Endothelial cell of umbilical vein (primary cell): Measurements from ENCODE around the gene DMXL2. TPM values are rescaled to one million over a fixed set of nuclear protein-coding genes. Genes with fewer than 3 reads are reported as not detected.

Experiments used
- BruUV-seq: library from RNA; stranded (reverse); fragments of 400-500 nt; replicated peaks from 2 replicates; lab custom pipeline; 2021; lab: Mats Ljungman, UMichigan
- CTCF ChIA-PET: fragments of 300-600, 350-600 bp; sonication (Branson Sonifier 250); formaldehyde crosslinking; loops from one replicate; lab custom pipeline; 2021; ENCODE audit warnings: antibody characterized with exemption, inconsistent platforms; lab: Charles Lee
- POLR2A ChIA-PET: fragments of 300-600, 350-600 bp; sonication (Branson Sonifier 250); formaldehyde crosslinking; loops from one replicate; lab custom pipeline; 2021; ENCODE audit warnings: antibody characterized with exemption, inconsistent platforms; lab: Charles Lee
- DNase-seq: peaks from one replicate; pipeline ENCODE4 v3.0.0-alpha.2; 2011; ENCODE audit warnings: low read depth, low spot score
- FAIRE-seq: peaks from 2 replicates; lab custom pipeline; 2011; peaks lifted over from hg19 to GRCh38; lab: Jason Lieb, UNC
- H2AFZ ChIP-seq: 2 replicates; pipeline ENCODE4 v1.6.0; 2012; ENCODE audit warnings: low read depth, low read length, control low read depth, inconsistent platforms
- H3K27ac ChIP-seq: 2 replicates; pipeline ENCODE4 v1.5.1; 2011; ENCODE audit warnings: low read depth, mild to moderate bottlenecking, control low read depth, low read length, moderate library complexity; ENCODE audit not compliant: insufficient read depth
- H3K27me3 ChIP-seq, 2 experiments: 2 replicates each; pipeline versions ENCODE4 v1.6.0 to v1.6.1; 2011; ENCODE audit warnings: low read length in 2 of 2, mixed read lengths in 1 of 2; ENCODE audit not compliant: control insufficient read depth in 2 of 2, insufficient read depth in 2 of 2
- H3K36me3 ChIP-seq, 2 experiments: 2 replicates in 1 of 2; 3 replicates in 1 of 2; pipeline ENCODE4 v1.5.1; 2011; ENCODE audit warnings: low read length in 2 of 2, mild to moderate bottlenecking in 1 of 2, moderate library complexity in 1 of 2; ENCODE audit not compliant: control insufficient read depth in 2 of 2, insufficient read depth in 2 of 2; ENCODE audit errors: extremely low read depth in 1 of 2
- H3K4me1 ChIP-seq: 3 replicates; pipeline ENCODE4 v1.5.1; 2011; ENCODE audit warnings: mild to moderate bottlenecking, low read length; ENCODE audit not compliant: control insufficient read depth, insufficient read depth; ENCODE audit errors: extremely low read depth
- H3K4me2 ChIP-seq: 2 replicates; pipeline ENCODE4 v1.6.1; 2011; ENCODE audit warnings: low read length, control low read depth, mixed read lengths; ENCODE audit not compliant: insufficient read depth
- H3K4me3 ChIP-seq, 3 experiments: fragments of 200-600 bp in 1 of 3; sonication (generic), shearing (Covaris generic) in 1 of 3; replicated peaks in 1 of 3; 2 replicates each; pipeline ENCODE4 v1.5.1; 2011 to 2016; ENCODE audit warnings: control low read depth in 3 of 3, low read length in 3 of 3, mild to moderate bottlenecking in 2 of 3, inconsistent platforms in 1 of 3, low read depth in 1 of 3, moderate library complexity in 1 of 3; ENCODE audit not compliant: insufficient read depth in 1 of 3
- H3K79me2 ChIP-seq: 2 replicates; pipeline ENCODE4 v1.6.0; 2012; ENCODE audit warnings: low read length, inconsistent platforms; ENCODE audit not compliant: control insufficient read depth, insufficient read depth
- H3K9ac ChIP-seq: replicated peaks from 2 replicates; pipeline ENCODE3; 2011; ENCODE audit warnings: low read length, control low read depth; ENCODE audit not compliant: insufficient read depth; ENCODE audit errors: extremely low read depth
- H3K9me1 ChIP-seq: replicated peaks from 3 replicates; pipeline ENCODE4 v1.6.0; 2011; ENCODE audit warnings: mild to moderate bottlenecking, low read length; ENCODE audit not compliant: control insufficient read depth, insufficient read depth; ENCODE audit errors: extremely low read depth
- H3K9me3 ChIP-seq: replicated peaks from 2 replicates; pipeline ENCODE4 v1.5.1; 2012; ENCODE audit warnings: low read length, inconsistent platforms; ENCODE audit not compliant: control insufficient read depth, insufficient read depth
- H4K20me1 ChIP-seq: replicated peaks from 2 replicates; pipeline ENCODE3; 2011; ENCODE audit warnings: mild to moderate bottlenecking, low read length; ENCODE audit not compliant: control insufficient read depth, insufficient read depth; ENCODE audit errors: extremely low read depth
- EZH2 ChIP-seq: IDR thresholded peaks from 2 replicates; pipeline ENCODE4 v1.6.1; 2012; ENCODE audit warnings: borderline replicate concordance, low read depth, mild to moderate bottlenecking, moderate library complexity, low read length, inconsistent platforms; ENCODE audit not compliant: severe bottlenecking
- FOS ChIP-seq: IDR thresholded peaks from 2 replicates; pipeline ENCODE4 v1.6.1; 2011; ENCODE audit warnings: mild to moderate bottlenecking, low read length, moderate library complexity, borderline replicate concordance; ENCODE audit not compliant: insufficient read depth
- GATA2 ChIP-seq: IDR thresholded peaks from 2 replicates; pipeline ENCODE4 v1.7.0; 2011; ENCODE audit warnings: low read depth, mild to moderate bottlenecking, moderate library complexity, mixed read lengths, low read length; ENCODE audit not compliant: insufficient read length, insufficient read depth
- JUN ChIP-seq: IDR thresholded peaks from 2 replicates; pipeline ENCODE4 v1.6.1; 2011; ENCODE audit warnings: borderline replicate concordance, low read depth; ENCODE audit not compliant: insufficient read length, insufficient read depth
- MYC ChIP-seq: IDR thresholded peaks from one replicate; pipeline ENCODE4 v1.6.1; 2011; ENCODE audit warnings: mild to moderate bottlenecking, low read depth, low read length
- POLR2A ChIP-seq: IDR thresholded peaks from 2 replicates; pipeline ENCODE4 v1.6.1; 2012; ENCODE audit warnings: low read depth, mild to moderate bottlenecking, control low read depth, low read length
- POLR2AphosphoS5 ChIP-seq: IDR thresholded peaks from 2 replicates; pipeline ENCODE4 v1.6.1; 2012; ENCODE audit warnings: low read depth, mild to moderate bottlenecking, control low read depth, low read length, moderate library complexity; ENCODE audit not compliant: insufficient read depth
- dilution Hi-C: fragments of 300-500 bp; cut with MboI; formaldehyde crosslinking; loops from one replicate; pipeline ENCODE4 v1.15.0; 2019; ENCODE audit warnings: low sequenced_read_pairs; ENCODE audit not compliant: extremely low pct_ligation_motif_present
- intact Hi-C: fragments of 100-400 bp; cut with micrococcal nuclease; formaldehyde crosslinking; loops from one replicate; pipeline ENCODE4 v1.10.0; 2022
- polyA plus RNA-seq, 4 experiments: library from polyadenylated mRNA; depleted of rRNA in 3 of 4; stranded (reverse) in 3 of 4; unstranded in 1 of 4; fragments of >200 nt; gene quantifications; 2 replicates each; pipeline versions ENCODE4 v1.2.1 to v1.2.3, GENCODE V29; 2011 to 2012; ENCODE audit warnings: missing spikeins in 1 of 4
- total RNA-seq: library from RNA; stranded (reverse); gene quantifications from 2 replicates; pipeline ENCODE4 v1.2.3, GENCODE V29; 2021
- TF ChIP-seq, protein P1 (sequence below): IDR thresholded peaks from 2 replicates; pipeline ENCODE4 v1.6.1; 2011; ENCODE audit not compliant: insufficient read depth, insufficient read length
- TF ChIP-seq, protein P2 (sequence below), 2 donors: IDR thresholded peaks; 1 replicate in 1 of 2; 2 replicates in 1 of 2; pipeline ENCODE4 v1.5.1; 2011; ENCODE audit warnings: low read length in 2 of 2, mild to moderate bottlenecking in 2 of 2, moderate library complexity in 2 of 2, control low read depth in 1 of 2, inconsistent platforms in 1 of 2, low read depth in 1 of 2; ENCODE audit not compliant: insufficient read depth in 1 of 2; ENCODE audit errors: extremely low read depth in 1 of 2

Gene DMXL2
- total and polyA plus RNA-seq, 2 donors (not counting 3 experiments of a cell fraction or from before 2014, with no cell fraction given), result 6.3 to 10.8 TPM

DNA sequence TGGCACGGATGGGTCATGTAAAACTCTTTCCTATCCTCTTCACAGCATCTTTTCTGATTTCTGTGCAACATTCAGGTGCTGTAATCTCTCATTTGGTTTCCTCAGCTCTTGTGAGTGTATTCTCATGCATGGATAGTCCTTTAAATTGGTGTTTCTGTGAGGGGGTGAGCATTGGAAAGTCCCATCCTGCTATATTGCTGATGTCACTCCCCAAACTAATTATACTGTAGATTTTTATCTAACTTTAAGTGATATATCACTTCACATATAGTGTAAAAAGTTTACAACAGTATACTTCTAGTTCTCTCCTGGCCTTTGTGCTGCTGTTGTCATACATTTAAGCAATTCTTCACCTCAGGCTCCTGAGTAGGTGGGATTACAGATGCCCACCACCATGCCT, 178.5 kb downstream of the DMXL2 start:
- CTCF ChIA-PET, result no interaction called here
- H3K4me1 ChIP-seq, result no peaks in the 10 kb centered on the region
- H3K27me3 ChIP-seq, result peaks cover 0 to 1% of the 10 kb centered on the region in 2 experiments
- no peaks in the 10 kb centered on the region for H4K20me1 ChIP-seq
- dilution Hi-C loops (no loop called here), intact Hi-C loops (no loop called here)
- FAIRE-seq, result no peak
- H3K27ac ChIP-seq, result no peak overlapping the region
- no peaks in the 10 kb centered on the region for H3K9me1 ChIP-seq
- POLR2A ChIA-PET, result no interaction called here
- no peak overlapping the region for H3K4me3 ChIP-seq
- no peaks in the 10 kb centered on the region for H3K36me3 ChIP-seq
- no peak overlapping the region for H3K4me2 ChIP-seq
- no TSS peak for BruUV-seq
- no peaks in the 10 kb centered on the region for H3K79me2 ChIP-seq
- H2AFZ ChIP-seq, result no peak overlapping the region
- no peaks in the 10 kb centered on the region for H3K9me3 ChIP-seq
- TF ChIP-seq MYC, result no peak
- TF ChIP-seq FOS, result no peak
- no peak for TF ChIP-seq EZH2
- TF ChIP-seq, protein P1, sequence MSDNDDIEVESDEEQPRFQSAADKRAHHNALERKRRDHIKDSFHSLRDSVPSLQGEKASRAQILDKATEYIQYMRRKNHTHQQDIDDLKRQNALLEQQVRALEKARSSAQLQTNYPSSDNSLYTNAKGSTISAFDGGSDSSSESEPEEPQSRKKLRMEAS, result no peak
- TF ChIP-seq GATA2, result no peak
- TF ChIP-seq JUN, result no peak
- TF ChIP-seq POLR2AphosphoS5, result no peak
- no peak for DNase-seq
- no peak overlapping the region for H3K9ac ChIP-seq

DNA sequence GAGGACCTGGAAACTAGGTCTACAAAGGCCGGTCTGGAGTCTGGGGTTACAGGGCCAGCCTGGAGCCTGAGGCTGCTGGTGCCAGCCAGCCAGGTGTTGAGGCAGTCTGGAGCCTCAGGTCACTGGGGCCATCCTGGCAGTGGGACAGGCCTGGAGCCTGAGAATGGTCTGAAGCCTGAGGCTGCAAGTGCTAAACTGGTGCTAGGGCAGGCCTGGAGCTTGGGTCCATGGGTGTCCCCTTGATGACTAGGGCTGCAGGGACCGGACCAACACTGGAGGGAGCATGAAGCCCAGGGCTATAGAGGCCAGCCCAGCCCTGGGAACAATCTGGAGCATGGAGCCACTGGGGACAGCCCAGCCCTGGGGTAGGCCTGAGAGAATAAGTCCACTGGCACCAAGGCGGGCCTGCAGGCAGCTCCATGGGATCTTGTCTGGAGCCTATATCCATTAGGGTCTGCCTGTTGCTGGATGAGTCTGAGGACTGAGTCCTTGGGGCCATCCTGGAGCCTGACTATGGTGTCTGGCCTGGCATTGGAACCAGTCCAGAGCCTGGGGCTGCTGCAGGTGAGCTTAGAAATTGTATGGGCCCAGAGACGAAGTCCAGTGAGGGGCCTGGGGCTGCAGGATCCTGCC, 179.2 kb downstream of the DMXL2 start:
- H3K36me3 ChIP-seq, result no peaks in the 10 kb centered on the region
- no peak overlapping the region for H3K4me2 ChIP-seq
- no peak overlapping the region for H2AFZ ChIP-seq
- dilution Hi-C loops, result no loop called here
- no peaks in the 10 kb centered on the region for H4K20me1 ChIP-seq
- no peak overlapping the region for H3K9ac ChIP-seq
- H3K27me3 ChIP-seq, result peaks cover 0 to 3% of the 10 kb centered on the region in 2 experiments
- H3K9me3 ChIP-seq, result no peaks in the 10 kb centered on the region
- H3K27ac ChIP-seq, result no peak overlapping the region
- no peak overlapping the region for H3K4me3 ChIP-seq
- H3K4me1 ChIP-seq, result no peaks in the 10 kb centered on the region
- ChIA-PET POLR2A (no interaction called here), CTCF (no interaction called here)
- FAIRE-seq, result no peak
- no TSS peak for BruUV-seq
- TF ChIP-seq, protein P1, result no peak
- TF ChIP-seq, protein P2, sequence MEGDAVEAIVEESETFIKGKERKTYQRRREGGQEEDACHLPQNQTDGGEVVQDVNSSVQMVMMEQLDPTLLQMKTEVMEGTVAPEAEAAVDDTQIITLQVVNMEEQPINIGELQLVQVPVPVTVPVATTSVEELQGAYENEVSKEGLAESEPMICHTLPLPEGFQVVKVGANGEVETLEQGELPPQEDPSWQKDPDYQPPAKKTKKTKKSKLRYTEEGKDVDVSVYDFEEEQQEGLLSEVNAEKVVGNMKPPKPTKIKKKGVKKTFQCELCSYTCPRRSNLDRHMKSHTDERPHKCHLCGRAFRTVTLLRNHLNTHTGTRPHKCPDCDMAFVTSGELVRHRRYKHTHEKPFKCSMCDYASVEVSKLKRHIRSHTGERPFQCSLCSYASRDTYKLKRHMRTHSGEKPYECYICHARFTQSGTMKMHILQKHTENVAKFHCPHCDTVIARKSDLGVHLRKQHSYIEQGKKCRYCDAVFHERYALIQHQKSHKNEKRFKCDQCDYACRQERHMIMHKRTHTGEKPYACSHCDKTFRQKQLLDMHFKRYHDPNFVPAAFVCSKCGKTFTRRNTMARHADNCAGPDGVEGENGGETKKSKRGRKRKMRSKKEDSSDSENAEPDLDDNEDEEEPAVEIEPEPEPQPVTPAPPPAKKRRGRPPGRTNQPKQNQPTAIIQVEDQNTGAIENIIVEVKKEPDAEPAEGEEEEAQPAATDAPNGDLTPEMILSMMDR (IDR thresholded peaks at IDR 0.05; ENCODE audit: extremely low read depth in 1 of 2, insufficient read depth in 1 of 2, low read depth in 1 of 2, low read length in 2 of 2), result no peak
- no peak for TF ChIP-seq GATA2
- no peak for TF ChIP-seq JUN
- no peak for TF ChIP-seq POLR2AphosphoS5
- TF ChIP-seq EZH2, result no peak
- TF ChIP-seq FOS, result no peak
- no peak for TF ChIP-seq MYC
- TF ChIP-seq POLR2A, result no peak
- no peaks in the 10 kb centered on the region for H3K9me1 ChIP-seq
- intact Hi-C loops, result no loop called here
- DNase-seq, result no peak
- H3K79me2 ChIP-seq, result no peaks in the 10 kb centered on the region
